Measurements from ENCODE around the gene RANBP3.

RANBP3 gene

GRCh38 chr19:5957170-5957569, 20.8 kb downstream of the RANBP3 start:
- H3K9me3 ChIP-seq (ENCODE audit: control insufficient read depth, insufficient read depth, low read depth, low read length) = no peaks in the 10 kb centered on the region
- H3K36me3 ChIP-seq (ENCODE audit: control insufficient read depth in 2 of 2, insufficient read depth in 1 of 2, low read length in 2 of 2) = peaks cover 0 to 4% of the 10 kb centered on the region in 2 experiments; a peak in 1 of 3 replicates
- no peak overlapping the region for H3K27ac ChIP-seq (ENCODE audit: extremely low read depth, low read depth, low read length)
- peaks cover 57% of the 10 kb centered on the region for H3K4me1 ChIP-seq (ENCODE audit: control insufficient read depth, insufficient read depth, low read length)
- TF ChIP-seq ZNF391 (tag by site-specific recombination; IDR thresholded peaks at IDR 0.05; ENCODE audit: borderline replicate concordance, low read depth) = no peak
- no peak for TF ChIP-seq ZNF518A (tag by site-specific recombination; conservative IDR thresholded peaks at IDR 0.05; ENCODE audit: low read depth)
- peak; percentile 56; the same call in 1 of the 2 replicates for TF ChIP-seq KLF17 (tag by site-specific recombination; IDR thresholded peaks at IDR 0.05)
- TF ChIP-seq SCRT2 (tag by site-specific recombination; IDR thresholded peaks at IDR 0.05) = peak; percentile 28; the same call in 1 of the 2 replicates
- TF ChIP-seq PATZ1 (tag by site-specific recombination; IDR thresholded peaks at IDR 0.05) = 0 out of 2 replicates have a peak, but pooled peaks have one; percentile 15
- TF ChIP-seq KLF8 (tag by site-specific recombination; IDR thresholded peaks at IDR 0.05) = no peak
- TF ChIP-seq ZNF138 (tag by site-specific recombination; IDR thresholded peaks at IDR 0.05; ENCODE audit: borderline replicate concordance) = no peak
- no peak for TF ChIP-seq ZBTB21 (tag by site-specific recombination; IDR thresholded peaks at IDR 0.05)
- no peak for TF ChIP-seq ZNF404 (tag by site-specific recombination; IDR thresholded peaks at IDR 0.05)
- peak; percentile 70 for TF ChIP-seq WT1 (tag by site-specific recombination; IDR thresholded peaks at IDR 0.05)
- TF ChIP-seq ZNF76 (tag by site-specific recombination; IDR thresholded peaks at IDR 0.05; ENCODE audit: borderline replicate concordance, low read depth) = no peak
- TF ChIP-seq KLF1 (tag by site-specific recombination; IDR thresholded peaks at IDR 0.05) = peak; percentile 49
- TF ChIP-seq ZNF366 (tag by site-specific recombination; conservative IDR thresholded peaks at IDR 0.05) = no peak
- peak; percentile 24; the same call in 1 of the 2 replicates for TF ChIP-seq PRDM10 (tag by site-specific recombination; IDR thresholded peaks at IDR 0.05)
- TF ChIP-seq YY1 (tag by site-specific recombination; IDR thresholded peaks at IDR 0.05) = no peak
- no peak for TF ChIP-seq ZSCAN4 (tag by site-specific recombination; IDR thresholded peaks at IDR 0.05)
- TF ChIP-seq ZNF776 (tag by site-specific recombination; IDR thresholded peaks at IDR 0.05; ENCODE audit: borderline replicate concordance) = no peak
- TF ChIP-seq ZNF19 (tag by site-specific recombination; IDR thresholded peaks at IDR 0.05; ENCODE audit: low read depth) = no peak
- TF ChIP-seq ZNF302 (tag by site-specific recombination; IDR thresholded peaks at IDR 0.05; ENCODE audit: low read depth) = no peak
- TF ChIP-seq ZBTB1 (tag by site-specific recombination; IDR thresholded peaks at IDR 0.05) = no peak
- TF ChIP-seq FEZF1 (tag by site-specific recombination; IDR thresholded peaks at IDR 0.05) = peak; percentile 43; the same call in 1 of the 2 replicates
- H3K4me3 ChIP-seq (ENCODE audit: low read depth, low read length) = no peak overlapping the region
- ChIA-PET CTCF (interaction anchor here (0.7 to 7.3 kb wide), 5 partner anchors 10 to 404 kb away, joined by 3 to 60 read pairs (median 3); partner anchors contain the start of gene CLPP), POLR2A (interaction anchor here (0.6 to 1.1 kb wide), 2 partner anchors 21 to 236 kb away, joined by 3 to 4 read pairs; partner anchors contain the start of gene RANBP3)
